GM12878 (cell line): Measurements from ENCODE around the gene TIGD1. TPM values are rescaled to one million over a fixed set of nuclear protein-coding genes. Genes with fewer than 3 reads are reported as not detected.

Experiments
- ATAC-seq: fragments of 200-7000 bp; cut with Tn5 transposase; 3 replicates; pipeline ENCODE4 v1.9.1; 2020; ENCODE audit warnings: mild to moderate bottlenecking, moderate library complexity
- BruUV-seq: library from RNA; stranded (reverse); fragments of 400-500 nt; replicated peaks from 2 replicates; lab custom pipeline; 2021; lab: Mats Ljungman, UMichigan
- CTCF ChIA-PET: fragments of 300-600 bp; sonication (Branson Sonifier 250); formaldehyde crosslinking; extraction: SDS; loops from one replicate; lab custom pipeline; 2021; ENCODE audit warnings: inconsistent platforms; lab: Yijun Ruan, JAX
- POLR2A ChIA-PET: fragments of 350-600 bp; formaldehyde crosslinking; extraction: SDS; loops from one replicate; lab custom pipeline; 2021; ENCODE audit warnings: inconsistent platforms; lab: Charles Lee
- RAD21 ChIA-PET: fragments of 300-600 bp; sonication (Branson Sonifier 250); formaldehyde crosslinking; loops from one replicate; lab custom pipeline; 2023; ENCODE audit warnings: antibody characterized with exemption; ENCODE audit not compliant: unreplicated experiment; lab: Charles Lee
- SMC1A ChIA-PET: fragments of 300-600 bp; sonication (Branson Sonifier 250); formaldehyde crosslinking; loops from one replicate; lab custom pipeline; 2023; ENCODE audit not compliant: unreplicated experiment, uncharacterized antibody; lab: Charles Lee
- DNase-seq: peaks from one replicate; pipeline ENCODE4 v3.0.0-alpha.2; 2011; ENCODE audit warnings: low read depth, low spot score
- FAIRE-seq: peaks from 3 replicates; lab custom pipeline; 2011; peaks lifted over from hg19 to GRCh38; lab: Jason Lieb, UNC
- H2AFZ ChIP-seq: 2 replicates; pipeline ENCODE4 v1.6.0; 2011; ENCODE audit warnings: low read depth, low read length, control low read depth; ENCODE audit not compliant: control insufficient read depth
- H3K27ac ChIP-seq: 2 replicates; pipeline ENCODE4 v1.5.1; 2011; ENCODE audit warnings: control low read depth; ENCODE audit not compliant: control insufficient read depth, insufficient read depth
- H3K27me3 ChIP-seq, 2 experiments: replicated peaks in 1 of 2; 2 replicates each; pipeline versions ENCODE4 v1.6.0 to v1.6.1; 2011; ENCODE audit warnings: low read length in 1 of 2; ENCODE audit not compliant: control insufficient read depth in 2 of 2, insufficient read depth in 2 of 2
- H3K36me3 ChIP-seq, 2 experiments: 2 replicates each; pipeline ENCODE4 v1.5.1; 2011; ENCODE audit warnings: low read length in 1 of 2; ENCODE audit not compliant: control insufficient read depth in 2 of 2, insufficient read depth in 2 of 2
- H3K4me1 ChIP-seq: 2 replicates; pipeline ENCODE4 v1.6.1; 2011; ENCODE audit warnings: mild to moderate bottlenecking, low read length, moderate library complexity, mixed read lengths; ENCODE audit not compliant: control insufficient read depth, insufficient read depth
- H3K4me2 ChIP-seq: 2 replicates; pipeline ENCODE4 v1.6.0; 2011; ENCODE audit warnings: control low read depth; ENCODE audit not compliant: control insufficient read depth, insufficient read depth
- H3K4me3 ChIP-seq: fragments of 200-600 bp; sonication (generic); 2 replicates; pipeline ENCODE4 v1.5.1; 2016
- H3K79me2 ChIP-seq: 2 replicates; pipeline ENCODE4 v1.6.0; 2011; ENCODE audit warnings: low read length; ENCODE audit not compliant: control insufficient read depth, insufficient read depth
- H3K9ac ChIP-seq: 2 replicates; pipeline ENCODE4 v1.8.0; 2011; ENCODE audit warnings: low read length, control low read depth, mixed read lengths; ENCODE audit not compliant: control insufficient read depth, insufficient read depth
- H3K9me3 ChIP-seq: replicated peaks from 3 replicates; pipeline ENCODE4 v1.5.1; 2011; ENCODE audit warnings: mild to moderate bottlenecking, low read length; ENCODE audit not compliant: control insufficient read depth, insufficient read depth
- H4K20me1 ChIP-seq: 2 replicates; pipeline ENCODE4 v1.6.0; 2011; ENCODE audit not compliant: control insufficient read depth, insufficient read depth
- BMI1 ChIP-seq: fragments of 450-650 bp; IDR thresholded peaks from 2 replicates; pipeline ENCODE4 v1.6.1; 2016; ENCODE audit warnings: mild to moderate bottlenecking, moderate library complexity, borderline replicate concordance
- EP300 ChIP-seq, 2 experiments: fragments of 150-350 bp in 1 of 2; IDR thresholded peaks; 2 replicates each; pipeline ENCODE4 v1.6.1; 2011 to 2012; ENCODE audit warnings: low read depth in 2 of 2, low read length in 2 of 2, borderline replicate concordance in 1 of 2, improper control_type of control experiment in 1 of 2, inconsistent platforms in 1 of 2; ENCODE audit not compliant: control insufficient read depth in 1 of 2
- ESRRA ChIP-seq: IDR thresholded peaks from 2 replicates; pipeline ENCODE4 v1.6.1; 2012; ENCODE audit warnings: mild to moderate bottlenecking, low read length, improper control_type of control experiment
- ETV6 ChIP-seq, 2 experiments: fragments of 450-650 bp in 1 of 2; IDR thresholded peaks in 1 of 2; conservative IDR thresholded peaks in 1 of 2; 2 replicates each; pipeline ENCODE4 v1.6.1; 2014; ENCODE audit warnings: antibody characterized with exemption in 1 of 2, borderline replicate concordance in 1 of 2, low read depth in 1 of 2, mild to moderate bottlenecking in 1 of 2, moderate library complexity in 1 of 2
- NR2C1 ChIP-seq: fragments of 450-650 bp; IDR thresholded peaks from 2 replicates; pipeline ENCODE4 v1.6.1; 2017; ENCODE audit warnings: antibody characterized with exemption, mild to moderate bottlenecking, moderate library complexity
- YY1 ChIP-seq: IDR thresholded peaks from 2 replicates; pipeline ENCODE4 v1.6.1; 2011; ENCODE audit warnings: low read depth, mild to moderate bottlenecking, low read length
- ZNF384 ChIP-seq: IDR thresholded peaks from 2 replicates; pipeline ENCODE4 v1.6.1; 2012; ENCODE audit warnings: low read depth, mild to moderate bottlenecking, low read length, improper control_type of control experiment, borderline replicate concordance
- WGBS: methylation state at CpG from one replicate; pipeline ENCODE4 v1.1.6; 2016; ENCODE audit warnings: low lambda C conversion rate; ENCODE audit not compliant: insufficient replicate concordance, insufficient coverage; ENCODE audit errors: missing lambda C conversion rate; 5-methylcytosine and 5-hydroxymethylcytosine counted together
- in situ Hi-C: fragments of 300-500 bp; cut with MboI; formaldehyde crosslinking; loops from 9 replicates; pipeline ENCODE4 v1.14.3; 2018; ENCODE audit warnings: mixed read lengths
- intact Hi-C: fragments of 100-400 bp; cut with micrococcal nuclease; formaldehyde crosslinking; loops from one replicate; pipeline ENCODE4 v1.14.2; 2022; ENCODE audit not compliant: unreplicated experiment
- polyA plus RNA-seq, 11 experiments: library from polyadenylated mRNA; depleted of rRNA in 4 of 11; unstranded in 6 of 11; stranded (reverse) in 5 of 11; fragments of >200 nt; fragmentation: Nextera tagmentation in 4 of 11; fragmentation: Illumina TruSeq in 1 of 11; extraction: Ambion mirVana in 4 of 11; extraction: Trizol in 1 of 11; gene quantifications; 1 replicate in 1 of 11; 2 replicates in 10 of 11; pipeline versions ENCODE4 v1.2.1 to v1.2.3, GENCODE V29; 2011 to 2016; ENCODE audit warnings: inconsistent platforms in 2 of 11, missing spikeins in 2 of 11, low read depth in 1 of 11
- total RNA-seq, 4 experiments: library from RNA; depleted of rRNA in 3 of 4; stranded (reverse); fragments of >200 nt in 3 of 4; fragmentation: Illumina TruSeq in 1 of 4; extraction: Trizol in 1 of 4; gene quantifications; 2 replicates each; pipeline versions ENCODE4 v1.2.1 to v1.2.3, GENCODE V29; 2013 to 2021
- TF ChIP-seq, protein P1 (sequence below): IDR thresholded peaks from 2 replicates; pipeline ENCODE4 v1.6.1; 2011; ENCODE audit warnings: borderline replicate concordance, low read depth, mild to moderate bottlenecking, moderate library complexity, mixed read lengths, low read length; ENCODE audit not compliant: insufficient read depth; ENCODE audit errors: extremely low read length
- TF ChIP-seq, protein P2 (sequence below): fragments of 450-650 bp; IDR thresholded peaks from 2 replicates; pipeline ENCODE4 v1.6.1; 2016; ENCODE audit warnings: mild to moderate bottlenecking

TIGD1 gene
- total and polyA plus RNA-seq, 10 of the 15 experiments (the other 5 are each of a cell fraction or from before 2014, with no cell fraction given): 1.4 to 8.4 (median 5.6) TPM

DNA sequence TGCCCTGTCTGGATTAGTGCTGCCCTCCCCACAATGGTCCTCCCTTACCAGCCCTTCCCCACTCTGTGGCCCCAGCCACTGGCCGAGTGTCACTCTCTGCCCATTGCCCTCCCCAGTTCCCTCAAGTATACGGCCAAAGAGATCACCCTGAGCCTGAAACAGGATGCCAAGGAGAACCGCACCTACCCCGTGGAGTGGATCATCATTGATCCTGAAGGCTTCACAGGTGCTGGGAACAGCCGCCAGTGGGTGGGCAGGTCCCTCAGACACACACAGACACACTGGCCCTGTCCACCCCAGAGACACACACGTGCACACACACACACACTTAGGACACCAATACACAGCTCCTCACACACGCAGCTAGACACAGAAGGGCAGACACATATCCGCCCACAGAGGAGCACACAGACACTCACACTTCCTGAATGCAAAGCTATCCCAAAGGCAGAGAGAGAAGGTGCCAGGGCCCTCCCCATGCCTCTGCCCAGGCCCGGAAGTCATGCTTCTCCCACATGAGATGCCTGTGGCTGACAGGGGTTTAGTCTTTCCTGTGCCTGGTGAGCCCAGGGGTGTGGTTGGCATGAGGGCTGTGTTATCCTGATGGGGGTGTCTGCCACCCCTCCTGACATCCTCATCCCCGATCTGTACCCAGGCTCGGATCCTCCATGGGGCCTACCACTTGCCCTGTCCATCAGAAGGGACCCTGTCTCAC lies 21.5 kb downstream of the TIGD1 start:
- H3K27me3 ChIP-seq: no peaks in the 10 kb centered on the region; a peak in 1 of 4 replicates
- FAIRE-seq: no peak
- H3K79me2 ChIP-seq: no peaks in the 10 kb centered on the region
- in situ Hi-C loops: no loop called here
- H3K27ac ChIP-seq: no peak overlapping the region
- no peak for DNase-seq
- ChIA-PET POLR2A (no interaction called here), RAD21 (no interaction called here), CTCF (no interaction called here), SMC1A (no interaction called here)
- H3K9ac ChIP-seq: no peak overlapping the region
- TF ChIP-seq, protein P1, sequence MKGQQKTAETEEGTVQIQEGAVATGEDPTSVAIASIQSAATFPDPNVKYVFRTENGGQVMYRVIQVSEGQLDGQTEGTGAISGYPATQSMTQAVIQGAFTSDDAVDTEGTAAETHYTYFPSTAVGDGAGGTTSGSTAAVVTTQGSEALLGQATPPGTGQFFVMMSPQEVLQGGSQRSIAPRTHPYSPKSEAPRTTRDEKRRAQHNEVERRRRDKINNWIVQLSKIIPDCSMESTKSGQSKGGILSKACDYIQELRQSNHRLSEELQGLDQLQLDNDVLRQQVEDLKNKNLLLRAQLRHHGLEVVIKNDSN: no peak
- TF ChIP-seq YY1: no peak
- no peaks in the 10 kb centered on the region for H3K9me3 ChIP-seq
- no peaks in the 10 kb centered on the region for H3K36me3 ChIP-seq
- no peak overlapping the region for H2AFZ ChIP-seq
- no peak overlapping the region for H3K4me3 ChIP-seq
- no peak; the same call in 2 of the 3 replicates for ATAC-seq
- H3K4me1 ChIP-seq: no peaks in the 10 kb centered on the region
- 15% methylated on average over 11 of the region's 11 CpGs for WGBS
- intact Hi-C loops: no loop called here
- no peak overlapping the region for H3K4me2 ChIP-seq
- no peaks in the 10 kb centered on the region for H4K20me1 ChIP-seq
- no TSS peak for BruUV-seq

DNA sequence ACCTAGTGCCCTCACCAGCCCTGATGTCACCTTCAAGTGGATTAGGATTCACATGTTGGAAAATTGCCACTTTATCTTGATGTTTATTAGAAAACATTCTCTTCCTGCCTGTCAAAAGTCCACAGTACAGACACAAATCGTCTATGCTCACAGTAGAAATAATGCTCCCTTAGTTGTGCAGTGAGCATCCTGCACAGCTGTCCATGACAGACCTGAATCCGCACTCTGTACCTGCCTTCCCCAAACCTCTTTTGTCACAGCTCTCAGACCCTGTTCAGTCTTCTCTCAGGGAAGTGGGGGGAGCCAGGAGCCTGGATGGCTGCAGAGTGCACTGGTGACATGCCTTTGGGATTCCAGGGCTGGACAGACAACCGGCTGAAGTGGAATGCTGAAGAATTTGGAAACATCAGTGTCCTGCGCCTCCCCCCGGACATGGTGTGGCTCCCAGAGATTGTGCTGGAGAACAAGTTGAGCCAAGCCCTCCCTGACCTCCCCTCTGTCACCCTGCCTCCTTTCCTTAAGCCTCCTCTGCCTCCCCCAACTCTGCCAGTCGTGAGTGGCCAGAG lies 22.4 kb downstream of the TIGD1 start:
- FAIRE-seq (no peak), ATAC-seq (no peak)
- CTCF ChIA-PET: no interaction called here
- Histone ChIP-seq H3K79me2 (no peaks in the 10 kb centered on the region), H3K4me1 (no peaks in the 10 kb centered on the region), H3K27ac (no peak overlapping the region), H3K27me3 (peaks cover 0 to 4% of the 10 kb centered on the region in 2 experiments; a peak in 3 of 4 replicates), H4K20me1 (no peaks in the 10 kb centered on the region), H3K9me3 (no peaks in the 10 kb centered on the region), H3K4me2 (no peak overlapping the region)
- in situ Hi-C loops: no loop called here
- BruUV-seq: no TSS peak
- TF ChIP-seq ETV6 (conservative IDR thresholded peaks at IDR 0.05 in 1 of 2, IDR thresholded peaks at IDR 0.05 in 1 of 2; ENCODE audit: borderline replicate concordance in 1 of 2, low read depth in 1 of 2) (no peak), ZNF384 (no peak), NR2C1 (no peak), ESRRA (no peak), BMI1 (no peak), EP300 (IDR thresholded peaks at IDR 0.05; ENCODE audit: borderline replicate concordance in 1 of 2, control insufficient read depth in 1 of 2, low read depth in 2 of 2, low read length in 2 of 2) (no peak)
- TF ChIP-seq, protein P2, sequence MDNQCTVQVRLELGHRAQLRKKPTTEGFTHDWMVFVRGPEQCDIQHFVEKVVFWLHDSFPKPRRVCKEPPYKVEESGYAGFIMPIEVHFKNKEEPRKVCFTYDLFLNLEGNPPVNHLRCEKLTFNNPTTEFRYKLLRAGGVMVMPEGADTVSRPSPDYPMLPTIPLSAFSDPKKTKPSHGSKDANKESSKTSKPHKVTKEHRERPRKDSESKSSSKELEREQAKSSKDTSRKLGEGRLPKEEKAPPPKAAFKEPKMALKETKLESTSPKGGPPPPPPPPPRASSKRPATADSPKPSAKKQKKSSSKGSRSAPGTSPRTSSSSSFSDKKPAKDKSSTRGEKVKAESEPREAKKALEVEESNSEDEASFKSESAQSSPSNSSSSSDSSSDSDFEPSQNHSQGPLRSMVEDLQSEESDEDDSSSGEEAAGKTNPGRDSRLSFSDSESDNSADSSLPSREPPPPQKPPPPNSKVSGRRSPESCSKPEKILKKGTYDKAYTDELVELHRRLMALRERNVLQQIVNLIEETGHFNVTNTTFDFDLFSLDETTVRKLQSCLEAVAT: no peak
- TF ChIP-seq, all 136 proteins: peak for 0
- Histone ChIP-seq H3K9ac (no peak overlapping the region), H2AFZ (no peak overlapping the region), H3K36me3 (no peaks in the 10 kb centered on the region), H3K4me3 (no peak overlapping the region)
- DNase-seq: no peak
- ChIA-PET POLR2A (no interaction called here), RAD21 (no interaction called here), SMC1A (no interaction called here)
- intact Hi-C loops: no loop called here
- 50% methylated on average over 6 of the region's 6 CpGs for WGBS
